Ishikawa (cell line): ENCODE measurements around the gene MADCAM1.

Experiments
- CEBPB ChIP-seq: IDR thresholded peaks from 2 replicates; pipeline ENCODE4 v1.6.1; 2012
- CREB1 ChIP-seq: IDR thresholded peaks from 2 replicates; pipeline ENCODE4 v1.6.1; 2012; ENCODE audit warnings: low read depth
- EGR1 ChIP-seq: IDR thresholded peaks from 2 replicates; pipeline ENCODE4 v1.6.1; 2012
- EP300 ChIP-seq: IDR thresholded peaks from 2 replicates; pipeline ENCODE4 v1.6.1; 2012; ENCODE audit warnings: borderline replicate concordance
- FOXM1 ChIP-seq: IDR thresholded peaks from 2 replicates; pipeline ENCODE4 v1.6.1; 2012; ENCODE audit warnings: low read depth, borderline replicate concordance
- MAX ChIP-seq: IDR thresholded peaks from 2 replicates; pipeline ENCODE4 v1.6.1; 2012
- NFIC ChIP-seq: IDR thresholded peaks from 2 replicates; pipeline ENCODE4 v1.6.1; 2012
- RAD21 ChIP-seq: IDR thresholded peaks from 2 replicates; pipeline ENCODE4 v1.6.1; 2012; ENCODE audit warnings: low read depth
- REST ChIP-seq: IDR thresholded peaks from 2 replicates; pipeline ENCODE4 v1.6.1; 2012; ENCODE audit warnings: low read depth, mild to moderate bottlenecking
- TAF1 ChIP-seq: IDR thresholded peaks from 2 replicates; pipeline ENCODE4 v1.6.1; 2012; ENCODE audit warnings: low read depth, mild to moderate bottlenecking
- TCF12 ChIP-seq: IDR thresholded peaks from 2 replicates; pipeline ENCODE4 v1.6.1; 2012; ENCODE audit warnings: low read depth
- TEAD4 ChIP-seq: IDR thresholded peaks from 2 replicates; pipeline ENCODE4 v1.6.1; 2012
- USF1 ChIP-seq: IDR thresholded peaks from 2 replicates; pipeline ENCODE4 v1.6.1; 2012
- YY1 ChIP-seq: IDR thresholded peaks from 2 replicates; pipeline ENCODE4 v1.6.1; 2012; ENCODE audit warnings: low read depth
- ZBTB7A ChIP-seq: IDR thresholded peaks from 2 replicates; pipeline ENCODE4 v1.6.1; 2012; ENCODE audit warnings: low read depth

Gene MADCAM1

GRCh38 chr19:460877-461720 lies 35.2 kb upstream of the MADCAM1 start, which contains the start of gene SHC2:
TSS of gene SHC2 (minus strand) at chr19:461033. CDS start at chr19:460996, 37 bp downstream.
- TF ChIP-seq ZBTB7A (peak; percentile 66; the same call in 1 of the 2 replicates), MAX (no peak)

- TF ChIP-seq MAX, result no peak
- TF ChIP-seq ZBTB7A, result peak; percentile 23
Observed at GRCh38 chr19:461721-462551, 34.4 kb upstream of the MADCAM1 start.

- TF ChIP-seq FOXM1 (no peak), ZBTB7A (no peak), YY1 (no peak), TCF12 (no peak), NFIC (no peak), USF1 (no peak), MAX (no peak), TEAD4 (no peak), CEBPB (no peak), TAF1 (no peak), REST (no peak), EP300 (no peak)
Observed at GRCh38 chr19:463483-464207, 32.6 kb upstream of the MADCAM1 start.

- no peak for TF ChIP-seq TEAD4
- TF ChIP-seq EP300, result no peak
- TF ChIP-seq ZBTB7A, result no peak
- TF ChIP-seq NFIC, result no peak
- no peak for TF ChIP-seq CREB1
Observed at GRCh38 chr19:464208-464545, 32.1 kb upstream of the MADCAM1 start.

- TF ChIP-seq YY1 (no peak), USF1 (no peak), RAD21 (no peak), TAF1 (no peak), NFIC (no peak), CREB1 (no peak)
Observed at GRCh38 chr19:465056-465816, 31.1 kb upstream of the MADCAM1 start.

GRCh38 chr19:467554-467953 lies 28.7 kb upstream of the MADCAM1 start:
- no peak for TF ChIP-seq FOXM1
- TF ChIP-seq RAD21, result no peak
- no peak for TF ChIP-seq REST
- TF ChIP-seq ZBTB7A, result no peak
- no peak for TF ChIP-seq TAF1
- TF ChIP-seq NFIC, result no peak
- no peak for TF ChIP-seq TEAD4
- TF ChIP-seq EGR1, result no peak
- no peak for TF ChIP-seq USF1
- no peak for TF ChIP-seq YY1
- TF ChIP-seq CEBPB, result no peak
- TF ChIP-seq MAX, result no peak
- TF ChIP-seq EP300, result no peak
- no peak for TF ChIP-seq TCF12
- no peak for TF ChIP-seq CREB1
